ENCODE data around the gene AKR7A3.
"Not testable (repeated sequence)": the region's sequence is repeated elsewhere in the genome, so short reads cannot be mapped to it uniquely, and the experiment has no call there.

The AKR7A3 gene

GRCh38 chr1:19273106-19273843, 15.3 kb downstream of the AKR7A3 start:
- DNase-seq (ENCODE audit: extremely low read depth, low read depth): no peak
- TF ChIP-seq CTCF (IDR thresholded peaks at IDR 0.05; ENCODE audit: low read depth, low read length, missing control alignments): no peak
- H3K4me3 ChIP-seq (replicated peaks; ENCODE audit: low read depth, low read length): no peak overlapping the region

DNA sequence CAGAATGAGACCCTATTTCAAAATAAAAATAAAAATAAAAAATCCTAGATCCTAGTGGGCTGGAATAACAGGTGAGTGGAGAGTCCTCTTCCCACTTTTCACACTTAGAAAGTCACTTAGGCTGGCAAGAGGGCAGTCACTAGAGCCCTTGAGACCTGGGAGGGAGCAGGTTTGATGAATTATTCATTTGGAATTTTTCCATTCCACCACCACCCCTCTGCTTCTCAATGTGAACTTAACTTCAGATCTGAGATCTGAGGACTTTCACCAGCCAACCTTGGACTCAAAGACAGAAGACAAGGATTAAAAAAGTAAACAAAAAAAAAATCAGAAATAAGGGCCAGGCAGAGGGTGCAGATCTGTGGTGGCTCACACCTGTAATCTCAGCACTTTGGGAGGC, 16.5 kb downstream of the AKR7A3 start:
- TF ChIP-seq CTCF (IDR thresholded peaks at IDR 0.05; ENCODE audit: low read depth, low read length, missing control alignments): no peak
- DNase-seq (ENCODE audit: extremely low read depth, low read depth): no peak
- no peak overlapping the region for H3K4me3 ChIP-seq (replicated peaks; ENCODE audit: low read depth, low read length)

- H3K4me3 ChIP-seq (replicated peaks; ENCODE audit: low read depth, low read length); DNase-seq (ENCODE audit: extremely low read depth, low read depth): not testable (repeated sequence)
Observed at GRCh38 chr1:19270343-19270730, 18.2 kb downstream of the AKR7A3 start.

DNA sequence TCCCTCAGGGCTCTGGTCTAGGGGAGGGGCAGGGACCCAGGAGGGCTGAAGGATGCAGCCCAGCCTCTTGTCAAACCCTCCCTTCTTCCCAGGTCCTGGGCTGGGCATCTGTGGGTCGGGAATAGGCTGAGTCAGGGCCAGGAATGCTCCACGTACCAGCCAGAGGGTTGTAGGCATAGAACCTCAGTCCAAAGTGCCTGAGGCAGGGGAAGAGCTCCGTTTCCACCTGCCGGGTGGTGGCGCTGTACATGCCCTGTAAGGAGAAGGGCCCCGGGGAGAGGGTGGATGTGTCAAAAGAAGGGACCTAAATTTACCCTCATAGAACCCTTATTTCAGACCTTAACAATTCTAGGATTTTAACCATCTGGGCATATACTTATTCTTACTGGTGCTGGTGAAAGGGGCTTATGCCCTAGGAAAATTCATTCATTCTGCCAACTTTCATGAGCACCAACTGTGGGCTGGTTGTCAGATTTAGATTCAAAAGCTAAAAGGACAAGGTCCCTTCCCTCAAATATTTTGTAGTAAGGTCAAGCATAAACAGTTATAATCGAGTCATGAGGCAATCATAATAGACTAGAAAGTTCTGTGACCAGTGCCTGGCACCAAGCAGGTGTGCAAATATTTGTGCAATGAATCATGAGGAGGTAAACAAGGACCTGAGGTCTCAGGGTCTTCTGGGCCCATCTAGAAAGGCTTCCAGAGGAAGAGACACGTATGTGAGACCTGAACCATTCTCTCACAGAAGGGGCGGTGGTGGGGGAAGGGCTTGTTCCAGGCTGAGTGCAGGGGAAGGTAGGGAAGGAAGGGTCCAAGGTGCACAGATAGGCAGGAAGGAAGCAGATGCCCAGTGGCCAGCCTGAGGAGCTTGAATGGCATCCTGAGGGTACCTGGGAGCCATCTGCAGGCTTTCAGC, 18.9 kb downstream of the AKR7A3 start:
- not testable (repeated sequence) for H3K4me3 ChIP-seq (replicated peaks; ENCODE audit: low read depth, low read length); DNase-seq (ENCODE audit: extremely low read depth, low read depth)
- TF ChIP-seq CTCF (IDR thresholded peaks at IDR 0.05; ENCODE audit: low read depth, low read length, missing control alignments): peak; percentile 45

DNA sequence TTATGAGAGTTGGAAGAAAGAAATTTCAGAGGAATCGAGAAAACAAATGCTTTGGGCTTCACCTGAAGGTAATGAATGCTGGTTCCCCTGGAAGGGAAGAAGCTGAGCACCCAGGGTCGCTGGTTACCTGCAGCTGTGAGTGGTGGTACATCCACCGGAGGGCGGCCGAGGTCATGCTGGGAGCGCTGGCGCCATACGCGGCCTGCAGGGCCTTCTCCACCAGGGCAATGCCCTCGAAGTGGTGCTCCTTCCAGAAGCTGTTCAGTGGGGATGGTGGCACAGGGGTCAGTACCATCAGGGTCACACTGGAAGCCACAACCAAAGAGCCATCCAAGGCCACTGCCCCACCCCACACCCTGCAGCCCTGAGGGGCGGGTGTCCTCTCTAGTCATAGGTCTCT, 20.1 kb downstream of the AKR7A3 start:
- no peak for DNase-seq (ENCODE audit: extremely low read depth, low read depth)
- TF ChIP-seq CTCF (IDR thresholded peaks at IDR 0.05; ENCODE audit: low read depth, low read length, missing control alignments): no peak
- H3K4me3 ChIP-seq (replicated peaks; ENCODE audit: low read depth, low read length): no peak overlapping the region

DNA sequence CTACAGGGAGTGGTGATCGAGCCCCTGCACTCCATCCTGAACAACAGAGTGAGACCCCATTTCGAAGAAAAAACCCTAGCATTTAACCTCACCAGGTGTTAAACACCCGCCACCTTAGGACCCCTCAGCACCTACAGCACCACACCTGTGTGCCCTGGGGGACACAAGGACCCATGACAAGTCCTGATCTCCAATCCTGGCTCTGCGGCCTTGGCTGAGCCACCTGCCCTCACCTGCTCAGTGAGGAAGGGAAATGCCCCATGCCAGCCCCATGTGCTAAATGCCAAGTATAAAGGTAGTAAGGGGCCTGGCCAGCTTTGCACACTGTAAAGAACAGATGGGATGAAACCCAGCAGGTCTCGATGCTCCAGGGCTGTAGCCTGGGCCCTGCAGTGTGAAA, 25.8 kb downstream of the AKR7A3 start:
- TF ChIP-seq CTCF (IDR thresholded peaks at IDR 0.05; ENCODE audit: low read depth, low read length, missing control alignments): no peak
- no peak for DNase-seq (ENCODE audit: extremely low read depth, low read depth)
- no peak overlapping the region for H3K4me3 ChIP-seq (replicated peaks; ENCODE audit: low read depth, low read length)

DNA sequence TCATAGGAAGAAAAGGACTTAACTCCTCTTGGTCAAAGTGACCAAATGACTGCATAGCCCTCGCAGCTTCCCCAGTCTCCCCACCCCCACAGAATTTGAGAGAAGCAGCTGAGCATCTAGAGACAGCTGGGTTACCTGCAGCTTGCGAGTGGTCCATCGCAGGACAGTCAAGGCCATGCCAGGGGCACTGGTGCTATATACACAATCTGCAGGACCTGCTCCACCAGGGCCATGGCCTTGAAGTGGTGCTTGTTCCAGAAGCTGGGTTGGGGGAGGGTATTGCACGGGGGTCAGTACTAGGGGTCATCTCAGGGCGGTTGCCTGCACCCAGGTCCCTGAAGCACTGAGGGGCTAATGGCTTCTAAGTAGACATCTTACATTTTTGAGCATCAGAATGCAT, 26.5 kb downstream of the AKR7A3 start:
- DNase-seq (ENCODE audit: extremely low read depth, low read depth): no peak
- TF ChIP-seq CTCF (IDR thresholded peaks at IDR 0.05; ENCODE audit: low read depth, low read length, missing control alignments): no peak
- H3K4me3 ChIP-seq (replicated peaks; ENCODE audit: low read depth, low read length): no peak overlapping the region

Measured in HFF-Myc (cell line).